Fibroblast of peridontal ligament (primary cell): Measurements from ENCODE around the gene C1QTNF4.
"Not testable (repeated sequence)": the region's sequence is repeated elsewhere in the genome, so short reads cannot be mapped to it uniquely, and the experiment has no call there.

Experiments
- DNase-seq: peaks from one replicate; pipeline ENCODE4 v3.0.0-alpha.2; 2010; ENCODE audit errors: extremely low read depth

C1QTNF4 gene

GRCh38 chr11:47565340-47566148 is 28.7 kb downstream of the C1QTNF4 start, which contains the start of gene PTPMT1:
PTPMT1 (plus strand) TSS chr11:47565599; CDS start chr11:47565623, 24 bp downstream.
- peak; percentile 50 for DNase-seq

DNA sequence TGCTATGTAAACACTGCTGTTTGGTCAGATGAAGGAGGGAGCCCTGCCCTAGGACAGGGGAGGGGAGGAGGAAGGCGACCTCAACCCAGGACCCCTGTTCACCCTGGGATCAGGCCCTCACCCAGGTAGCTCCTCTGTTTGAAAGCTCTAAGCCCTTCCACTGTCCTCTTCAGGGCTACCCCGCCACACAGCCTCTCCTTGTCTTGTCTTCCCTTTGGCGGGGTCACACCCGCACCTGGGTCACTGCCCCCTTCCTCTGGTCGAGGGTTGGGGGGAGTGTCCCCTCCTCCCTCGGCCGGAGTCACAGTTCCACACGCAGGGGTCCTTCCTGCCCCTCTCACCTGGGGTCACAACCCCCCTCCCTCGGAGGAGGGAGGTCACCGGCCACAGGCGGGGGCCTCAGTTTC is 29.3 kb downstream of the C1QTNF4 start:
- DNase-seq, result no peak

DNA sequence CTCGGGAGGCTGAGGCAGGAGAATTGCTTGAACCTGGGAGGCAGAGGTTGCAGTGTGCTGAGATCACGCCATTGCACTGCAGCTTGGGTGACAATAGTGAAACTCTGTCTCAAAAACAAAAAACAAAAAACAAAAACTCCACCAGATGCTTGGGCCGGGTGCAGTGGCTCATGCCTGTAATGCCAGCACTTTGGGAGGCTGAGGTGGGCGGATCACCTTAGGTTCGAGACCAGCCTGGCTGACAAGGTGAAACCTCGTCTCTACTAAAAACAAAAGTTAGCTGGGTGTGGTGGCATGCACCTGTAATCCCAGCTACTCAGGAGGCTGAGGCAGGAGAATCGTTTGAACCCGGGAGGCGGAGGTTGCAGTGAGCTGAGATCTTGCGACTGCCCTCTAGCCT is 29.8 kb downstream of the C1QTNF4 start:
- DNase-seq, result not testable (repeated sequence)

DNA sequence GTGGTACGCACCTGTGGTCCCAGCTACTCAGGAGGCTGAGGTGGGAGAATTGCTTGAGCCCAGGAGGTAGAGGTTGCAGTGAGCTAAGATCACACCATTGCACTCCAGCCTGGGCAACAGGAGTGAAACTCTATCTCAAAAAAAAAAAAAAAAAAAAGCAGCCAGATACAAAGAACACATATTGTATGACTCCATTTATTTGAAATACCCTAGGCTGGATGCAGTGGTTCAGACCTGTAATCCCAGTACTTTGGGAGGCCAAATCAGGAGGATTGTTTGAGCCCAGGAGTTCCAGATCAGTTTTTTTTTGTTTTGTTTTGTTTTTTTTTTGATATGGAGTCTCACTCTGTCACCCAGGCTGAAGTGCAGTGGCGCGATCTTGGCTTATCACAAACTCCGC is 31.8 kb downstream of the C1QTNF4 start:
- not testable (repeated sequence) for DNase-seq

DNA sequence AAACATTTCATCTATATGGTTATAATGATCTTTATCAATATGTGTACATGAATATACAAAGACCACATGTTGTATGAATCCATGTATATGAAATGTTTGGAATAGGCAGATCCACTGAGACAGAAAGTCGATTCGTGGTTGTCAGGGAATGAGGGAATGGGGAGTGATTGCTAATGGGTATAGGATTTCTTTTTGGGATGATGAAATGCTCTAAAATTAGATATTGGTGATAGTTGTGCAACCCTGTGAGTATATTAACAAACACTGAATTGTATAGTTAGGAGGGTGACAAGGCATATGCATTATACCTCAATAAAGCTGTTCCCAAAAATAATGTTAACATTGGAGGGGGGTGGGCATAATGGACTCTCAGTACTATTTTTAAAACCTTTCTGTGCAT is 33.8 kb downstream of the C1QTNF4 start:
- DNase-seq, result peak; percentile 80

DNA sequence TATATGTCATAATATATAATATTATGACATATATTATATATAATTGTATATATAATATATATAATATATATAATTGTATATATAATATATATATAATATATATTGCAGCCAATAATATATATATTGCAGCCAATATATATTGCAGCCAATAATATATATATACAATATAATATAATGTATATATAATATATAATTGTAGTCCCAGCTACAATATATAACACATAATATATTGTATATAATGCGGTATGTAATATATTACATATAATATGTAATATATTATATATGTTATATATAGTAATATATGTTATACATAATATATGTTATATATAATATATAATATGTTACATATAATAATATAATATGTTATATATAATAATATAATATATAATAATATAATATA is 35.5 kb downstream of the C1QTNF4 start:
- no peak for DNase-seq

- DNase-seq, result not testable (repeated sequence)
Observed at GRCh38 chr11:47557004-47557403, 37.2 kb downstream of the C1QTNF4 start.

DNA sequence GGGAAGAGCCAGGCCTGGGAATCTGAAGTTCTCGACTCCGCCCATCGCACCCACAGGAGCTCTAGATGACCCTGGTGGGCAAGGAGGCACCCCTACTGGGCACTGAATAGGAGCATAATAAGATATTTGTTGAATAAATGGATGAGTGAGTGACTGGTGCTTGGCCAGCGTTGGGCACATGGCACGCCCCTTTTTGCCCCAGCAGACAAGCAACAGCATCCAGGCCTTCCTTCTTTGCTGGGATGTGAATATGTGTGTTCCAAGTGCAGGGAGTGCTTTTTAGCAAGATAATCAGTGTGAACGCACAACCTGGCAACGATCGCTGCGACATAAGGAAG is 40.8 kb downstream of the C1QTNF4 start:
- peak; percentile 51 for DNase-seq

DNA sequence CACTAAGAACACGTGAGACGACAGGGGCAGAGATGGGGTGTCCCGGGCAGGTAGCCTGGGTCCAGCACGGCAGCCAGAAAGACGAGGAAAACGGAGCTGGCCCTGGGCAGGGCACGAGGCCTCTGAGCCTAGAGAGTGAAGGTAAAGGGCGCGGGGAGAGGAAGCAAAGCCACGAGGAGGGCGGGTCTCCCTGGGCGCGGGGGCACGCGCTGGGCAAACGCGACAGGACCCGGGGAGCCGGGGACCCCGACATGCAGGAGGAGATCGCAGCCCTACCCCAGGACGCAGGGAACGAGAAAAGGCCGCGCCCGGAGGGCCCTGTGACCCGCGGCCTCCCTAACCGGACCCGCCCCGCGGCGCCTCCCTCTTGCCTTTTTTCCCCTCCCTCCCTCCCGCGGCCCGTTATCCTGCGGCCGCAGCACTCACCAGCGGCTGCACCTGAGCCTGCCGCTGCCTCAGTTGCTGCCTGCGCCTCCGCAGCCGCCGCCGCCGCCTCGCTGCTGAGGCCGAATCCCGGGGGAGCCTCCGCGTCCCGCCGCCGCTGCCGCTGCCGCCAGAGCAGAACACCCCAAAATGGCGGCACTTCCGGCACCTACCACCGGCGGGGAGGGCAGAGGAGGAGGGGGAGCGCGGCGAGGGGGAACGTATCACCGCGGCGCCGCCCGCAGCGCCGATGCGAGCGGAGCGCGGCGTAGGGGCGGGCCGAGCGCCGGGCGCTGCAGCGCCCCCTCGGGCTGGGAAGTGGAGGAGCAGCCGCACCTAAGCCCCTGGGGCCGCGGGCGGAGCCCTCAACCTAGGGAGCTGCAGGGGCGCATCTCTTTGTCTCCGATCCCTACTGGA is 41.4 kb downstream of the C1QTNF4 start, which contains the start of gene CELF1:
Gene CELF1 (minus strand): TSS at position 567 of the 840 bp plus-strand sequence. CDS start 53,609 bp downstream, outside the sequence.
- peak; percentile 75 for DNase-seq

GRCh38 chr11:47552056-47552565 is 42.1 kb downstream of the C1QTNF4 start:
- DNase-seq, result peak; percentile 65

DNA sequence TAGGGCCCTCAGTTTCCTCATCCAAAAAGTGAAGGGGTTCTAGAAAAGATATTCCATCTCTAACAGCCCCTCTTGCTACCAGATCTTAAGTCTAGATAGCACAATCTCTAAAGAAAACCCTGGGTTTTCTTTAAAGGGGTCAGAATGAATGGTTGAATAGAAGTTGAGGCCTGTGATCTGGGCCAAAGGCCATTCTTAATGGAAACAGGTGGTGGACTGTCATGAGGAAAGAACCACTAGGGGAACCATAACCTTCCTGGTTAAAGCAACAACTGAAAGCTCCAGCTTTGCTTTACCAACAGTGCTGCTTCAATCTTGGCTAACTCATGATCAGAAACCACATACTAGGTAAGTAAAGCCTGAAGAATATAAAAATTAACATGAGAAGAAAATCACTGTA is 43.1 kb downstream of the C1QTNF4 start:
- DNase-seq, result peak; percentile 56

GRCh38 chr11:47550288-47551047 is 43.7 kb downstream of the C1QTNF4 start:
- DNase-seq, result peak; percentile 41

GRCh38 chr11:47546274-47546673 is 47.9 kb downstream of the C1QTNF4 start:
- DNase-seq, result not testable (repeated sequence)

DNA sequence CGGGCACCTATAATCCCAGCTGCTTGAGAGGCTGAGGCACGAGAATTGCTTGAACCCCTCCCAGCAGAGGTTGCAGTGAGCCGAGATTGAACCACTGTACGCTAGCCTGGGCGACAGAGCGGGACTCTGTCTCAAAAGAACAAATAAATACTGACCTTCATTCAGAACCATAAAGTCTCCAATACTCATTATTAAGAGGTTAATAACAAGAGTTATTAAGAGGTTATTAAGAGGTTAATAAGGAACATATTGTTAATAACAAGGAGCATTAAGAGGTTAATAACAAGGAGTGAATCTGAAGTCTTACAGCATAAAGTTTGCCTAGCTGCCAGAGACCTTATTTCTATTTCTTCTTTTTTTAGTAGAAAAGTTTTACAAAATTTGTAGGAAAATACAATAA is 48.9 kb downstream of the C1QTNF4 start:
- no peak for DNase-seq

DNA sequence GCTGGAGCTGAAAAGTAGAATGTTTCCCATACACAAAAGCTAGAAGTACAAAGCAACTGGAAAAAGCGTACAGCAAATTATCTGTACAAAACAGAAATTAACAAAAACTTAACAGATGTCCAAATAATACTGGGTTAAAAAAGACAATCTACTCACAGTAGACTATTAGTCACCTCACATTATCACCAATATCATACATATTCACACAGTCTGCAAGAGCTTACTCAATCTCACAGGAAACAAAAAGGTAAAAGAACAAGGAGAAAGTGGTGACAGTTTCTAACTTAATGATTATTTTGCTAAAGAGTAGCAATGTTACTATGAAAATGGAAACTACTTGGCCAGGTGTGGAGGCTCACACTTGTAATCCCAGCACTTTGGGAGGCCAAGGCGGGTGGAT is 53.1 kb downstream of the C1QTNF4 start:
- DNase-seq, result no peak

- no peak for DNase-seq
Observed at GRCh38 chr11:47539681-47540039, 54.6 kb downstream of the C1QTNF4 start.
